GM12878 (cell line): ENCODE results near the gene GLRA1. TPM values are rescaled to one million over a fixed set of nuclear protein-coding genes. Genes with fewer than 3 reads are reported as not detected.

Source experiments
- ATAC-seq: fragments of 200-7000 bp; cut with Tn5 transposase; 3 replicates; pipeline ENCODE4 v1.9.1; 2020; ENCODE audit warnings: mild to moderate bottlenecking, moderate library complexity
- BruUV-seq: library from RNA; stranded (reverse); fragments of 400-500 nt; replicated peaks from 2 replicates; lab custom pipeline; 2021; lab: Mats Ljungman, UMichigan
- CTCF ChIA-PET: fragments of 300-600 bp; sonication (Branson Sonifier 250); formaldehyde crosslinking; extraction: SDS; loops from one replicate; lab custom pipeline; 2021; ENCODE audit warnings: inconsistent platforms; lab: Yijun Ruan, JAX
- POLR2A ChIA-PET: fragments of 350-600 bp; formaldehyde crosslinking; extraction: SDS; loops from one replicate; lab custom pipeline; 2021; ENCODE audit warnings: inconsistent platforms; lab: Charles Lee
- RAD21 ChIA-PET: fragments of 300-600 bp; sonication (Branson Sonifier 250); formaldehyde crosslinking; loops from one replicate; lab custom pipeline; 2023; ENCODE audit warnings: antibody characterized with exemption; ENCODE audit not compliant: unreplicated experiment; lab: Charles Lee
- SMC1A ChIA-PET: fragments of 300-600 bp; sonication (Branson Sonifier 250); formaldehyde crosslinking; loops from one replicate; lab custom pipeline; 2023; ENCODE audit not compliant: unreplicated experiment, uncharacterized antibody; lab: Charles Lee
- DNase-seq: peaks from one replicate; pipeline ENCODE4 v3.0.0-alpha.2; 2011; ENCODE audit warnings: low read depth, low spot score
- FAIRE-seq: peaks from 3 replicates; lab custom pipeline; 2011; peaks lifted over from hg19 to GRCh38; lab: Jason Lieb, UNC
- H2AFZ ChIP-seq: 2 replicates; pipeline ENCODE4 v1.6.0; 2011; ENCODE audit warnings: low read depth, low read length, control low read depth; ENCODE audit not compliant: control insufficient read depth
- H3K27ac ChIP-seq: 2 replicates; pipeline ENCODE4 v1.5.1; 2011; ENCODE audit warnings: control low read depth; ENCODE audit not compliant: control insufficient read depth, insufficient read depth
- H3K27me3 ChIP-seq, 2 experiments: replicated peaks in 1 of 2; 2 replicates each; pipeline versions ENCODE4 v1.6.0 to v1.6.1; 2011; ENCODE audit warnings: low read length in 1 of 2; ENCODE audit not compliant: control insufficient read depth in 2 of 2, insufficient read depth in 2 of 2
- H3K36me3 ChIP-seq, 2 experiments: 2 replicates each; pipeline ENCODE4 v1.5.1; 2011; ENCODE audit warnings: low read length in 1 of 2; ENCODE audit not compliant: control insufficient read depth in 2 of 2, insufficient read depth in 2 of 2
- H3K4me1 ChIP-seq: 2 replicates; pipeline ENCODE4 v1.6.1; 2011; ENCODE audit warnings: mild to moderate bottlenecking, low read length, moderate library complexity, mixed read lengths; ENCODE audit not compliant: control insufficient read depth, insufficient read depth
- H3K4me2 ChIP-seq: 2 replicates; pipeline ENCODE4 v1.6.0; 2011; ENCODE audit warnings: control low read depth; ENCODE audit not compliant: control insufficient read depth, insufficient read depth
- H3K4me3 ChIP-seq: fragments of 200-600 bp; sonication (generic); 2 replicates; pipeline ENCODE4 v1.5.1; 2016
- H3K79me2 ChIP-seq: 2 replicates; pipeline ENCODE4 v1.6.0; 2011; ENCODE audit warnings: low read length; ENCODE audit not compliant: control insufficient read depth, insufficient read depth
- H3K9ac ChIP-seq: 2 replicates; pipeline ENCODE4 v1.8.0; 2011; ENCODE audit warnings: low read length, control low read depth, mixed read lengths; ENCODE audit not compliant: control insufficient read depth, insufficient read depth
- H3K9me3 ChIP-seq: replicated peaks from 3 replicates; pipeline ENCODE4 v1.5.1; 2011; ENCODE audit warnings: mild to moderate bottlenecking, low read length; ENCODE audit not compliant: control insufficient read depth, insufficient read depth
- H4K20me1 ChIP-seq: 2 replicates; pipeline ENCODE4 v1.6.0; 2011; ENCODE audit not compliant: control insufficient read depth, insufficient read depth
- MEF2B ChIP-seq: fragments of 450-650 bp; IDR thresholded peaks from 2 replicates; pipeline ENCODE4 v1.6.1; 2018; ENCODE audit warnings: mild to moderate bottlenecking, moderate library complexity; ENCODE audit not compliant: partially characterized antibody, poor library complexity, severe bottlenecking
- NFXL1 ChIP-seq: fragments of 450-650 bp; IDR thresholded peaks from 2 replicates; pipeline ENCODE4 v1.6.1; 2017; ENCODE audit warnings: antibody characterized with exemption, mild to moderate bottlenecking, borderline replicate concordance
- PKNOX1 ChIP-seq: fragments of 450-650 bp; IDR thresholded peaks from 2 replicates; pipeline ENCODE4 v1.6.1; 2016; ENCODE audit warnings: mild to moderate bottlenecking
- RUNX3 ChIP-seq: IDR thresholded peaks from 2 replicates; pipeline ENCODE4 v1.6.1; 2012; ENCODE audit warnings: low read length, inconsistent platforms
- USF1 ChIP-seq: IDR thresholded peaks from 2 replicates; pipeline ENCODE4 v1.6.1; 2011; ENCODE audit warnings: borderline replicate concordance, low read depth, mild to moderate bottlenecking, moderate library complexity, mixed read lengths, low read length; ENCODE audit not compliant: insufficient read depth; ENCODE audit errors: extremely low read length
- WGBS: methylation state at CpG from one replicate; pipeline ENCODE4 v1.1.6; 2016; ENCODE audit warnings: low lambda C conversion rate; ENCODE audit not compliant: insufficient replicate concordance, insufficient coverage; ENCODE audit errors: missing lambda C conversion rate; 5-methylcytosine and 5-hydroxymethylcytosine counted together
- in situ Hi-C: fragments of 300-500 bp; cut with MboI; formaldehyde crosslinking; loops from 9 replicates; pipeline ENCODE4 v1.14.3; 2018; ENCODE audit warnings: mixed read lengths
- intact Hi-C: fragments of 100-400 bp; cut with micrococcal nuclease; formaldehyde crosslinking; loops from one replicate; pipeline ENCODE4 v1.14.2; 2022; ENCODE audit not compliant: unreplicated experiment
- polyA plus RNA-seq, 11 experiments: library from polyadenylated mRNA; depleted of rRNA in 4 of 11; unstranded in 6 of 11; stranded (reverse) in 5 of 11; fragments of >200 nt; fragmentation: Nextera tagmentation in 4 of 11; fragmentation: Illumina TruSeq in 1 of 11; extraction: Ambion mirVana in 4 of 11; extraction: Trizol in 1 of 11; gene quantifications; 1 replicate in 1 of 11; 2 replicates in 10 of 11; pipeline versions ENCODE4 v1.2.1 to v1.2.3, GENCODE V29; 2011 to 2016; ENCODE audit warnings: inconsistent platforms in 2 of 11, missing spikeins in 2 of 11, low read depth in 1 of 11
- total RNA-seq, 4 experiments: library from RNA; depleted of rRNA in 3 of 4; stranded (reverse); fragments of >200 nt in 3 of 4; fragmentation: Illumina TruSeq in 1 of 4; extraction: Trizol in 1 of 4; gene quantifications; 2 replicates each; pipeline versions ENCODE4 v1.2.1 to v1.2.3, GENCODE V29; 2013 to 2021

Gene GLRA1
- total and polyA plus RNA-seq, 10 of the 15 experiments (the other 5 are each of a cell fraction or from before 2014, with no cell fraction given): not detected

- ChIA-PET SMC1A (no interaction called here), POLR2A (interaction anchor here (3.3 kb wide), 1 partner anchor 9 kb away, joined by 16 read pairs; the partner anchor contains the start of gene G3BP1), CTCF (no interaction called here), RAD21 (interaction anchor here (1.1 kb wide), 1 partner anchor 23 kb away, joined by 3 read pairs; no protein-coding TSS in a partner anchor)
- H3K79me2 ChIP-seq: peaks cover 99% of the 10 kb centered on the region
- H3K9me3 ChIP-seq: no peaks in the 10 kb centered on the region
- peak overlapping the region; percentile 9 for H3K27ac ChIP-seq
- H3K4me1 ChIP-seq: peaks cover 13% of the 10 kb centered on the region; the same call in 1 of the 2 replicates
- no peak overlapping the region for H2AFZ ChIP-seq
- H3K9ac ChIP-seq: no peak overlapping the region
- ATAC-seq (peak; percentile 45), DNase-seq (no peak), FAIRE-seq (no peak)
- TF ChIP-seq MEF2B: peak; percentile 34
- TF ChIP-seq USF1: no peak
- TF ChIP-seq NFXL1: no peak
- TF ChIP-seq PKNOX1: peak; percentile 40; the same call in 1 of the 2 replicates
- peak; percentile 28; the same call in 1 of the 2 replicates for TF ChIP-seq RUNX3
- H4K20me1 ChIP-seq: peaks cover 5% of the 10 kb centered on the region
- no TSS peak for BruUV-seq
- H3K4me2 ChIP-seq: peak overlapping the region; percentile 49; the same call in 1 of the 2 replicates
- intact Hi-C loops: loop anchor here (10.0 kb wide), 1 partner anchor 625 kb away; the partner anchor contains the start of gene ANXA6
- H3K27me3 ChIP-seq: no peaks in the 10 kb centered on the region
- H3K36me3 ChIP-seq: peaks cover 0 to 7% of the 10 kb centered on the region in 2 experiments; a peak in 3 of 4 replicates
- H3K4me3 ChIP-seq: peak overlapping the region; percentile 3; the same call in 1 of the 2 replicates
- WGBS: 10% methylated on average over 3 of the region's 3 CpGs
- in situ Hi-C loops: no loop called here
Observed at GRCh38 chr5:151779531-151780125, 145.0 kb downstream of the GLRA1 start.
